ENCODE results near the gene ADCY7. TPM values are rescaled to one million over a fixed set of nuclear protein-coding genes. Genes with fewer than 3 reads are reported as not detected.

The ADCY7 gene
- total RNA-seq, 4 donors from 2014 or later = 12.7 to 23.5 (median 19.3) TPM

- Histone ChIP-seq H3K9me3 (no peaks in the 10 kb centered on the region), H3K27me3 (no peaks in the 10 kb centered on the region), H3K4me1 (peaks cover 0 to 13% (median 0%) of the 10 kb centered on the region in 3 donors), H3K4me3 (no peak overlapping the region), H3K27ac (no peak overlapping the region), H3K36me3 (no peaks in the 10 kb centered on the region)
- no peak for ATAC-seq
- TF ChIP-seq EP300 (IDR thresholded peaks at IDR 0.05) (no peak), POLR2A (IDR thresholded peaks at IDR 0.05) (no peak), POLR2AphosphoS5 (IDR thresholded peaks at IDR 0.05) (no peak)
- TF ChIP-seq, protein P1, sequence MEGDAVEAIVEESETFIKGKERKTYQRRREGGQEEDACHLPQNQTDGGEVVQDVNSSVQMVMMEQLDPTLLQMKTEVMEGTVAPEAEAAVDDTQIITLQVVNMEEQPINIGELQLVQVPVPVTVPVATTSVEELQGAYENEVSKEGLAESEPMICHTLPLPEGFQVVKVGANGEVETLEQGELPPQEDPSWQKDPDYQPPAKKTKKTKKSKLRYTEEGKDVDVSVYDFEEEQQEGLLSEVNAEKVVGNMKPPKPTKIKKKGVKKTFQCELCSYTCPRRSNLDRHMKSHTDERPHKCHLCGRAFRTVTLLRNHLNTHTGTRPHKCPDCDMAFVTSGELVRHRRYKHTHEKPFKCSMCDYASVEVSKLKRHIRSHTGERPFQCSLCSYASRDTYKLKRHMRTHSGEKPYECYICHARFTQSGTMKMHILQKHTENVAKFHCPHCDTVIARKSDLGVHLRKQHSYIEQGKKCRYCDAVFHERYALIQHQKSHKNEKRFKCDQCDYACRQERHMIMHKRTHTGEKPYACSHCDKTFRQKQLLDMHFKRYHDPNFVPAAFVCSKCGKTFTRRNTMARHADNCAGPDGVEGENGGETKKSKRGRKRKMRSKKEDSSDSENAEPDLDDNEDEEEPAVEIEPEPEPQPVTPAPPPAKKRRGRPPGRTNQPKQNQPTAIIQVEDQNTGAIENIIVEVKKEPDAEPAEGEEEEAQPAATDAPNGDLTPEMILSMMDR (IDR thresholded peaks at IDR 0.05) = no peak
- 100% methylated on average over 1 of the region's 8 CpGs; no CpG with 5 or more reads in 1 of the 2 donors for WGBS, 2 donors (ENCODE audit: low coverage in 1 of 2)
Measured at GRCh38 chr16:50253514-50253910, 12.8 kb upstream of the ADCY7 start.

DNA sequence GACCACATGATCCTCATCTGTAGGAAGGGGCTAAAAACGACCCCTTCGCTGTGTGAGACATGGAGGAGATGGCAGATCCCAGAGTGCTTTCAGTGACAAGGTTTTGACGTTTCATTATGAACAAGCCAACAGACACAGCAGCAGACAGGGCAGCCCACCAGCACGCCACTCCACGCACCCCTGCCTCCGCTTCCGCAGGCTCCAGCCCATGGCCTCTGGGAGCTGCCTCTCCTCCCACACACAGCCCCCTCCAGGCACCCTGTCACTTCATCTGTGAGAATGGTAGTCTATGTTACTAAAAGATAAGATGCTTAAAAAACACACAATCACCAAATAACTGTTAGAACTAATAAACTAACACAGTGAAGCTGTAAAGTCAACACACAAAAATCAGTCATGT, 12.3 kb upstream of the ADCY7 start:
- Histone ChIP-seq H3K4me1 (peaks cover 0 to 19% (median 0%) of the 10 kb centered on the region in 3 donors), H3K27me3 (no peaks in the 10 kb centered on the region), H3K4me3 (no peak overlapping the region), H3K9me3 (no peaks in the 10 kb centered on the region), H3K27ac (no peak overlapping the region), H3K36me3 (no peaks in the 10 kb centered on the region)
- TF ChIP-seq EP300 (IDR thresholded peaks at IDR 0.05) (no peak), POLR2A (IDR thresholded peaks at IDR 0.05) (no peak), POLR2AphosphoS5 (IDR thresholded peaks at IDR 0.05) (no peak)
- TF ChIP-seq, protein P1 (IDR thresholded peaks at IDR 0.05) = no peak
- ATAC-seq = no peak
- 20 to 90% methylated on average over 1 to 4 of the region's 7 CpGs for WGBS, 2 donors (ENCODE audit: low coverage in 1 of 2)

DNA sequence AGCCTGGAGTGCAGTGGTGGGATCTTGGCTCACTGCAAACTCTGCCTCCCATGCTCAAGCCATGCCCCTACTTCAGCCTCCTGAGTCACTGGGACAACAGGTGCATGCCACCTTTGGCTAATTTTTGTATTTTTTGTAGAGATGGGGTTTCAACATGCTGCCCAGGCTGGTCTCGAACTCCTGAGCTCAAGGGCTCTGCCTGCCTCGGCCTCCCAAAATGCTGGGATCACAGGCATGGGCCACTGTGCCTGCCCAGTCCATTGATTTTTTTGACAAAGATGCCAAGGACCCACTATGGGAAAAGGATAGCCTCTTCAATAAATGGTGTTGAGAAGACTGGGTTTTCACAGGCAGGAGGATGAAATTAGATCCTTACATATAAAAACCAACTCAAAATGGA, 10.8 kb upstream of the ADCY7 start:
- peaks cover 0 to 30% (median 7%) of the 10 kb centered on the region in 3 donors for H3K4me1 ChIP-seq
- no peaks in the 10 kb centered on the region for H3K27me3 ChIP-seq
- no peak for ATAC-seq
- H3K36me3 ChIP-seq = no peaks in the 10 kb centered on the region
- H3K4me3 ChIP-seq = no peak overlapping the region
- 80% methylated on average over 1 of the region's 2 CpGs; no CpG with 5 or more reads in 1 of the 2 donors for WGBS, 2 donors (ENCODE audit: low coverage in 1 of 2)
- no peak overlapping the region for H3K27ac ChIP-seq
- no peaks in the 10 kb centered on the region for H3K9me3 ChIP-seq
- TF ChIP-seq POLR2A (IDR thresholded peaks at IDR 0.05) (no peak), EP300 (IDR thresholded peaks at IDR 0.05) (no peak), POLR2AphosphoS5 (IDR thresholded peaks at IDR 0.05) (no peak)
- TF ChIP-seq, protein P1 (IDR thresholded peaks at IDR 0.05) = no peak

GRCh38 chr16:50256604-50257003, 9.7 kb upstream of the ADCY7 start:
- ATAC-seq = no peak
- TF ChIP-seq, protein P1 (IDR thresholded peaks at IDR 0.05) = no peak
- TF ChIP-seq EP300 (IDR thresholded peaks at IDR 0.05) (no peak), POLR2AphosphoS5 (IDR thresholded peaks at IDR 0.05) (no peak), POLR2A (IDR thresholded peaks at IDR 0.05) (no peak)

DNA sequence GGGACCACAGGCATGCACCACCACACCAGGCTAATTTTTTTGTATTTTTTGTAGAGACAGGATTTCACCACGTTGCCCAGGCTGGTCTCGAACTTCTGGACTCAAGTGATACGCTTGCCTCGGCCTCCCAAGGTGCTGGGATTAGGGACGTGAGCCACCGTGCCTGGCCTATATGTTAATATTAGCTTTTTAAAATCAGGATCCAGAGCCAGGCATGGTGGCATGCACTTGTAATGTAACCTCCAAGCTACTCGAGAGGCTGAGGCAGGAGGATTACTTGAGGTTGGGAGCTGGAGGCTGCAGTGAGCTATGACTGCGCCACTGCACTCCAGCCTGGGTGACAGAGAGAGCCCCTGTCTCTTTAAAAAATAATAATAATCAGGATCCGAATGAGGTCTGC, 8.5 kb upstream of the ADCY7 start:
- H3K4me1 ChIP-seq = peaks cover 0 to 35% (median 7%) of the 10 kb centered on the region in 3 donors
- ATAC-seq = no peak
- TF ChIP-seq POLR2A (IDR thresholded peaks at IDR 0.05) (no peak), EP300 (IDR thresholded peaks at IDR 0.05) (no peak), POLR2AphosphoS5 (IDR thresholded peaks at IDR 0.05) (no peak)
- TF ChIP-seq, protein P1 (IDR thresholded peaks at IDR 0.05) = no peak
- no peaks in the 10 kb centered on the region for H3K9me3 ChIP-seq
- H3K4me3 ChIP-seq = no peak overlapping the region
- no peaks in the 10 kb centered on the region for H3K36me3 ChIP-seq
- no peaks in the 10 kb centered on the region for H3K27me3 ChIP-seq
- WGBS, 2 donors (ENCODE audit: low coverage in 1 of 2) = 92 to 94% methylated on average over 3 to 8 of the region's 9 CpGs
- H3K27ac ChIP-seq = no peak overlapping the region

More at GRCh38 chr16:50256604-50257003, 9.7 kb upstream of the ADCY7 start:
- 100% methylated on average over 1 of the region's 1 CpG; no CpG with 5 or more reads in 1 of the 2 donors for WGBS, 2 donors (ENCODE audit: low coverage in 1 of 2)
- Histone ChIP-seq H3K27me3 (no peaks in the 10 kb centered on the region), H3K4me3 (no peak overlapping the region), H3K4me1 (peaks cover 0 to 35% (median 7%) of the 10 kb centered on the region in 3 donors), H3K9me3 (no peaks in the 10 kb centered on the region), H3K36me3 (no peaks in the 10 kb centered on the region), H3K27ac (no peak overlapping the region)

Data from gastroesophageal sphincter (tissue), 4 donors.